ENCODE data around the gene TEX35.

- no peak for TF ChIP-seq CTCF (IDR thresholded peaks at IDR 0.05)
- no peak for TF ChIP-seq POLR2A (IDR thresholded peaks at IDR 0.05)
These were observed 20.6 kb upstream of the TEX35 start for GRCh38 chr1:178492341-178492740.

Measured in heart left ventricle (tissue), 13 donors.